Naive thymus-derived CD4-positive, alpha-beta T cell (primary cell): ENCODE results near the gene PPCS. TPM values are rescaled to one million over a fixed set of nuclear protein-coding genes. Genes with fewer than 3 reads are reported as not detected.
A peak's percentile ranks its signal among the peaks of the same experiment; 100 is the strongest.

Source experiments
- ATAC-seq: fragments of 150-1000 bp; cut with Tn5 transposase; 2 replicates; pipeline ENCODE4 v1.10.0; 2021; ENCODE audit warnings: mild to moderate bottlenecking, moderate library complexity
- CTCF ChIA-PET: fragments of 350-600 bp; sonication (Branson Sonifier 250); formaldehyde crosslinking; loops from one replicate; lab custom pipeline; 2021; ENCODE audit warnings: antibody characterized with exemption; lab: Charles Lee
- POLR2A ChIA-PET: fragments of 350-600 bp; sonication (Branson Sonifier 250); formaldehyde crosslinking; loops from one replicate; lab custom pipeline; 2021; ENCODE audit warnings: antibody characterized with exemption, inconsistent platforms; lab: Charles Lee
- DNase-seq, 9 donors: peaks; one replicate each; pipeline versions ENCODE4 v3.0.0 to v3.0.0-alpha.2; 2020 to 2022; ENCODE audit warnings: mixed read lengths in 1 of 9
- H3K27ac ChIP-seq: one replicate; pipeline ENCODE4 v1.7.0; 2013; ENCODE audit warnings: mild to moderate bottlenecking, low read depth, low read length, moderate library complexity
- H3K27me3 ChIP-seq, 2 donors: one replicate each; pipeline ENCODE4 v1.7.0; 2013; ENCODE audit warnings: low read length in 2 of 2, mild to moderate bottlenecking in 2 of 2, moderate library complexity in 2 of 2; ENCODE audit not compliant: control insufficient read depth in 2 of 2, insufficient read depth in 2 of 2
- H3K36me3 ChIP-seq, 3 experiments: 1 replicate in 2 of 3; 2 replicates in 1 of 3; pipeline ENCODE4 v1.7.0; 2013; ENCODE audit warnings: low read length in 3 of 3, mild to moderate bottlenecking in 3 of 3, moderate library complexity in 1 of 3; ENCODE audit not compliant: insufficient read depth in 3 of 3, control insufficient read depth in 2 of 3
- H3K4me1 ChIP-seq, 2 donors: one replicate each; pipeline ENCODE4 v1.7.0; 2013; ENCODE audit warnings: low read length in 2 of 2, mild to moderate bottlenecking in 2 of 2, moderate library complexity in 1 of 2; ENCODE audit not compliant: control insufficient read depth in 2 of 2, insufficient read depth in 2 of 2
- H3K4me3 ChIP-seq: 2 replicates; pipeline ENCODE4 v1.7.0; 2013; ENCODE audit warnings: mild to moderate bottlenecking, low read length
- H3K9me3 ChIP-seq, 3 experiments: 1 replicate in 2 of 3; 2 replicates in 1 of 3; pipeline ENCODE4 v1.7.0; 2013; ENCODE audit warnings: low read length in 3 of 3; ENCODE audit not compliant: control insufficient read depth in 2 of 3
- H3K27ac Mint-ChIP-seq, 9 donors: one replicate each; pipeline ENCODE4 v1.8.0; 2020 to 2022; ENCODE audit warnings: mixed read lengths in 9 of 9, mild to moderate bottlenecking in 8 of 9, moderate library complexity in 5 of 9, inconsistent platforms in 2 of 9
- H3K27me3 Mint-ChIP-seq, 5 donors: one replicate each; pipeline ENCODE4 v1.8.0; 2021 to 2022; ENCODE audit warnings: mixed read lengths in 5 of 5, mild to moderate bottlenecking in 1 of 5
- H3K36me3 Mint-ChIP-seq, 5 donors: one replicate each; pipeline ENCODE4 v1.8.0; 2020 to 2022; ENCODE audit warnings: mixed read lengths in 5 of 5, mild to moderate bottlenecking in 3 of 5, inconsistent platforms in 1 of 5
- H3K4me1 Mint-ChIP-seq, 7 donors: one replicate each; pipeline ENCODE4 v1.8.0; 2020 to 2022; ENCODE audit warnings: mixed read lengths in 7 of 7, mild to moderate bottlenecking in 3 of 7, inconsistent platforms in 1 of 7
- H3K4me3 Mint-ChIP-seq, 10 donors: one replicate each; pipeline ENCODE4 v1.8.0; 2020 to 2022; ENCODE audit warnings: mild to moderate bottlenecking in 10 of 10, mixed read lengths in 10 of 10, moderate library complexity in 6 of 10, inconsistent platforms in 2 of 10
- H3K9me3 Mint-ChIP-seq, 11 donors: one replicate each; pipeline ENCODE4 v1.8.0; 2020 to 2022; ENCODE audit warnings: mixed read lengths in 11 of 11, mild to moderate bottlenecking in 4 of 11, inconsistent platforms in 1 of 11, moderate library complexity in 1 of 11
- intact Hi-C, 2 donors: fragments of 100-400 bp; cut with micrococcal nuclease; formaldehyde crosslinking; loops; one replicate each; pipeline ENCODE4 v1.15.1; 2023
- polyA plus RNA-seq, 2 donors: library from polyadenylated mRNA; unstranded; fragments of 300-500 nt; fragmentation: Illumina TruSeq; gene quantifications; one replicate each; pipeline ENCODE4 v1.2.3, GENCODE V29; 2021
- total RNA-seq, 6 experiments: library from RNA in 5 of 6; stranded (reverse) in 5 of 6; gene quantifications; 1 replicate in 5 of 6; 2 replicates in 1 of 6; pipeline ENCODE4 v1.2.3 and lab custom pipeline; 2021 to 2026

The PPCS gene
- total and polyA plus RNA-seq, 7 experiments from 2014 or later = 45.4 to 146 (median 67.3) TPM

DNA sequence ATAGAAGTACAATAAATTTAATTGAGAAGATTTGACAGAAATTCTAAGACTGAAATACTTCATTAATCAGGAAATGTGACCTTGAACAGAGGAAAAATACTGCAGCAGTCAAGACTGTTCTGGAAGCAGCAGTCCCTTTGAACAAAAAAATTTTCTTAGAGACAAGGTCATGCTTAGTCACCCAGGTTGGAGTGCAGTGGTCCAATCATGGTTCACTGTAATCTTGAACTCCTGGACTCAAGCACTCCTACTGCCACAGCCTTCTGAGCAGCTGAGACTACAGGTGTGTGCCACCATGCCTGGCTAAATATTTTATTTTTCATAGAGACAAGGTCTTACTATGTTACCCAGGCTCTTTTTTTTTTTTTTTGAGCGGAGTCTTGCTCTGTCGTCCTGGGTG lies 4.9 kb downstream of the PPCS start:
- Histone ChIP-seq H3K27me3 (no peaks in the 10 kb centered on the region), H3K4me1 (peaks cover 24 to 30% of the 10 kb centered on the region in 2 donors), H3K36me3 (peaks cover 0 to 10% (median 6%) of the 10 kb centered on the region in 3 experiments), H3K9me3 (no peaks in the 10 kb centered on the region), H3K4me3 (no peak overlapping the region), H3K27ac (peak overlapping the region; percentile 84)
- ATAC-seq = no peak
- ChIA-PET POLR2A (no interaction called here), CTCF (no interaction called here)
- no peaks in the 10 kb centered on the region for H3K9me3 Mint-ChIP-seq
- DNase-seq = no peak
- peaks cover 24 to 69% (median 60%) of the 10 kb centered on the region in 7 donors for H3K4me1 Mint-ChIP-seq
- no peak overlapping the region for H3K4me3 Mint-ChIP-seq
- H3K27ac Mint-ChIP-seq = peak overlapping the region in 5 of 9 donors; percentile 54 to 93 (median 67)
- H3K36me3 Mint-ChIP-seq = peaks cover 11 to 37% (median 24%) of the 10 kb centered on the region in 5 donors
- peaks cover 0 to 16% (median 0%) of the 10 kb centered on the region in 5 donors for H3K27me3 Mint-ChIP-seq
- intact Hi-C loops = loop anchor here in 1 of 2 donors (5.0 kb wide), 3 partner anchors 386 to 1191 kb away; partner anchors contain the start of genes KDM4A, SLC2A1 and ZNF691

DNA sequence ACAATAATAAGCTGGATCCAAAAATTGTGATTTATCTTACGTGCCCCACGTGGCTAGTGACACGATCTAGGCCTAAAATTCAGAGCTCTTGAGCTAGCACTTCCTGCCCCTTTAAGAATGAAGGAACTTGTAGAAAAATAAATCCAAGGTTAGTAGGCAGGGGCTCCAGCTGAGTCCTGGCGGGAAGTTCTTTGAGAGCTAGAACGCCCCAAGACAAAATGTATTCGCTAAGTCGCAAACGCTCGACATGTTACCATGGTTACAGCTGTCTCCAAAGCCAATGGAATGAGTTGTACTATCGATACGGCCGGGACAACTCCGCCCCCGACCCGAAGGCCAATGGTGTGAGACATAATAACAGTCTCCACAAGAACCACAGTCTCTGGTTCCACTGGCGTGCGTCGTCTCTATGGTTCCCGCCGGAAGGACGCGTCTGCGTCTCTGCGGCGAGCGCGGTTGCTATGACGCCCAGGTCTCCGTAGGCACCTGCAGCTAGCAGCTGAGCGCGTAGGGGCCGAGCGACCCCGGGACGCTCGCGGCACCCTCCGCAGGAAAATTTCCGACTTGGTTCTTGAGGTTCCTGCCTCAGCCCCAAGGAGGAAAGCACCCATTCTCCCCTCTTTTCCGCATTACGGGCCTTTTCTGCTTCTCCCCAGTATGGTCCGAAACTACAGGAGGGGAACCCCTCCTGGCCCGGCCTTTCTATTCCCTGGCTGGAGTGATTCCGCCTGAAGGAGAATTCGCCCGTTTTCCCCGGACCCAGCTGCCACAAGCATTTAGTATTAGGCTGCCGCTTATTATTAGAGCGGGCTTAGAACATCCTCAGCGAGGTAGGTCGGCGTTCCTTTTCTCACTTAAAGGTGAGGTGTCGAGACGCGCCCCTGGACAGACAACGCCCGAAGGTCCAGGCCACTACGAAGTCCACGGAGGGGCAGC lies 6.8 kb downstream of the PPCS start, which contains the start of gene CCDC30:
TSS of gene CCDC30 (plus strand) at position 459 of the 936 bp plus-strand sequence. CDS start 17,266 bp downstream, outside the sequence.
- peaks cover 0 to 6% (median 6%) of the 10 kb centered on the region in 3 experiments for H3K36me3 ChIP-seq
- peaks cover 14 to 18% of the 10 kb centered on the region in 2 donors for H3K4me1 ChIP-seq
- Mint-ChIP-seq H3K4me3 (peak within 1 kb of the TSS; percentile 74 to 92 (median 86)), H3K27ac (peak within 1 kb of the TSS; percentile 87 to 98 (median 93)), H3K4me1 (peaks cover 14 to 57% (median 49%) of the 10 kb centered on the region in 7 donors), H3K9me3 (no peaks in the 10 kb centered on the region), H3K36me3 (peaks cover 7 to 34% (median 16%) of the 10 kb centered on the region in 5 donors), H3K27me3 (peaks cover 0 to 20% (median 0%) of the 10 kb centered on the region in 5 donors)
- no peaks in the 10 kb centered on the region for H3K9me3 ChIP-seq
- DNase-seq (peak; percentile 75 to 99 (median 98)), ATAC-seq (peak; percentile 99)
- ChIA-PET CTCF (interaction anchor here (1.0 kb wide), 1 partner anchor 284 kb away, joined by 3 read pairs; no protein-coding TSS in a partner anchor), POLR2A (interaction anchor here (0.6 to 1.7 kb wide), 4 partner anchors 68 to 304 kb away, joined by 3 to 10 read pairs (median 4); partner anchors contain the start of genes C1orf50, P3H1 and YBX1)
- peak within 1 kb of the TSS; percentile 50 for H3K4me3 ChIP-seq
- H3K27me3 ChIP-seq = no peaks in the 10 kb centered on the region
- intact Hi-C loops = loop anchor here (1.0 to 5.0 kb wide), 11 partner anchors 8 to 1189 kb away; partner anchors contain the start of genes PPIH (in 2 of the 2), YBX1 (in 2 of the 2), ZNF691 (in 2 of the 2) and ERMAP (in 1 of the 2)
- H3K27ac ChIP-seq = peak within 1 kb of the TSS; percentile 86

DNA sequence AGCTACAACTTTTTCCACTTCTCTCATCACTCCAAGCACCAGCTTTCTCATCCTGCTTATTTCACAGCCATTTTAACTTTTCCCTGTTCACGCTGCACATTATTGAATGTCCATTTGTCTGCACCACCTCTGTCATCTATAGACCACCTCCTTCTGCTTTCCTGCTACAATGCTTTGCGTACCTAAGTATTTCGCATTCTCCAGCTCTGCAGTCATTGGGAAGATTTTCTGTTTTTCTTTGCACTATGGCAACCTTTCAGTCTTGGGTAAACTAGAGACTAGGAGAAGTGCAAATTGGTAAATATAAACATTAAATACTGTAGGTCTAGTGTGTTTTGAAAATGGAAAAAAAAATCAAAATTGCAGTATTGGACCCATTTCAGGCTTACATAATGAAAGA lies 7.6 kb downstream of the PPCS start:
- Mint-ChIP-seq H3K27ac (peak overlapping the region; percentile 19 to 98 (median 93)), H3K27me3 (peaks cover 0 to 23% (median 0%) of the 10 kb centered on the region in 5 donors), H3K9me3 (no peaks in the 10 kb centered on the region), H3K4me1 (peaks cover 11 to 49% (median 41%) of the 10 kb centered on the region in 7 donors), H3K36me3 (peaks cover 4 to 30% (median 18%) of the 10 kb centered on the region in 5 donors), H3K4me3 (peak overlapping the region; percentile 74 to 92 (median 86))
- Histone ChIP-seq H3K27ac (peak overlapping the region; percentile 86), H3K4me1 (peaks cover 6 to 13% of the 10 kb centered on the region in 2 donors), H3K36me3 (peaks cover 0 to 6% (median 6%) of the 10 kb centered on the region in 3 experiments), H3K27me3 (no peaks in the 10 kb centered on the region), H3K9me3 (no peaks in the 10 kb centered on the region), H3K4me3 (no peak overlapping the region)
- POLR2A ChIA-PET = interaction anchor here (1.7 kb wide), 1 partner anchor 303 kb away, joined by 4 read pairs; the partner anchor contains the start of genes C1orf50 and P3H1
- DNase-seq (no peak), ATAC-seq (no peak)
- intact Hi-C loops = loop anchor here (1.0 to 5.0 kb wide), 11 partner anchors 9 to 1188 kb away; partner anchors contain the start of genes PPIH (in 2 of the 2), YBX1 (in 2 of the 2), ZNF691 (in 2 of the 2) and ERMAP (in 1 of the 2)
- CTCF ChIA-PET = no interaction called here

DNA sequence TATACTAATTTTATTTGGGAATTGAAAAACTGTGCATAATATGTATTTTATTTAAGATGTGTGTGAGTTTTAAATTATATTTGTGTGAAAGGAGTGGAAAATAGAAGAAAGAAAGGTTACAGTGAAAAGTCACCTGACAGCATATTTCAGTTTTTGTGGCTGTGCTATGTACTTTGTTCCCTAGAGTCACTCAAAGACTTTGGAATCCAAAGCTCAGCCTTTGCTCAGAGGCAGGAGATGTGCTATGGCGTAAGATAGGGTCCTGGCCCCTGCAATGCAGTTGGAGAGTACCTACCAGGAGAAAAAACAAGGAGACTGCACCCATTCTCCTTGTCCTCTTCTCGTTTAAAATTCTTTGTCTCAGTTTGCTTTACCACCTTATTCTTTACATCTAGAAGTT lies 9.7 kb downstream of the PPCS start:
- ChIA-PET CTCF (no interaction called here), POLR2A (no interaction called here)

DNA sequence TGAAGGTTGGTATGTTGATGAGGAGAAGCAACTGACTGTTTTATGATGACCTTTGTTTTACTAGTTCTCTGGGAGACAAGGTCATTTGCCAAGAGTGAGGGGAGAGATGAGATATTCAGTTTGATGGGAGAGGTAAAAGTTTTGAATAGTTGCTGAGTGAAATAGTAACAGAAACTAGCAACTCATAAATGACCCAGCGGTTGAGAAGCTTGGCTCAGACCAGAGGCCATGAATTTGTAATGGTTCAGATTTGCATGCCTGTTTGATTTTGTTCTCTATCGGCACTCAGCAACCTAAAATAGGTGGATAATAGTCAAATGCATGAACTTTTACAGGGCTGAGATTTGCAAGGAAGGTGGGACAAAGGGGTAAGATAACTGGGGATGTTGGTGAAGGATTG lies 13.4 kb downstream of the PPCS start:
- no peaks in the 10 kb centered on the region for H3K4me1 ChIP-seq
- H3K36me3 ChIP-seq = no peaks in the 10 kb centered on the region
- no peak overlapping the region for H3K4me3 Mint-ChIP-seq
- ATAC-seq (no peak), DNase-seq (no peak)
- H3K36me3 Mint-ChIP-seq = peaks cover 0 to 31% (median 12%) of the 10 kb centered on the region in 5 donors
- H3K9me3 ChIP-seq = no peaks in the 10 kb centered on the region
- no peaks in the 10 kb centered on the region for H3K9me3 Mint-ChIP-seq
- H3K27ac Mint-ChIP-seq = no peak overlapping the region
- H3K27ac ChIP-seq = no peak overlapping the region
- H3K27me3 Mint-ChIP-seq = peaks cover 0 to 21% (median 0%) of the 10 kb centered on the region in 5 donors
- intact Hi-C loops = no loop called here
- POLR2A ChIA-PET = no interaction called here
- CTCF ChIA-PET = interaction anchor here (0.7 kb wide), 1 partner anchor 295 kb away, joined by 6 read pairs; no protein-coding TSS in a partner anchor
- no peak overlapping the region for H3K4me3 ChIP-seq
- H3K4me1 Mint-ChIP-seq = peaks cover 0 to 2% (median 0%) of the 10 kb centered on the region in 7 donors
- H3K27me3 ChIP-seq = no peaks in the 10 kb centered on the region

More for the DNA sequence above, 9.7 kb downstream of the PPCS start:
- H3K9me3 ChIP-seq = no peaks in the 10 kb centered on the region
- H3K4me3 Mint-ChIP-seq = no peak overlapping the region
- DNase-seq (no peak), ATAC-seq (no peak)
- no peak overlapping the region for H3K27ac Mint-ChIP-seq
- peaks cover 0 to 34% (median 0%) of the 10 kb centered on the region in 5 donors for H3K27me3 Mint-ChIP-seq
- intact Hi-C loops = no loop called here
- peaks cover 5 to 13% of the 10 kb centered on the region in 2 donors for H3K4me1 ChIP-seq
- H3K27me3 ChIP-seq = no peaks in the 10 kb centered on the region
- H3K36me3 ChIP-seq = peaks cover 0 to under 1% (median 0%) of the 10 kb centered on the region in 3 experiments
- H3K9me3 Mint-ChIP-seq = no peaks in the 10 kb centered on the region
- no peak overlapping the region for H3K27ac ChIP-seq
- H3K4me1 Mint-ChIP-seq = peaks cover 10 to 32% (median 24%) of the 10 kb centered on the region in 7 donors
- H3K36me3 Mint-ChIP-seq = peaks cover 0 to 25% (median 13%) of the 10 kb centered on the region in 5 donors
- H3K4me3 ChIP-seq = no peak overlapping the region

DNA sequence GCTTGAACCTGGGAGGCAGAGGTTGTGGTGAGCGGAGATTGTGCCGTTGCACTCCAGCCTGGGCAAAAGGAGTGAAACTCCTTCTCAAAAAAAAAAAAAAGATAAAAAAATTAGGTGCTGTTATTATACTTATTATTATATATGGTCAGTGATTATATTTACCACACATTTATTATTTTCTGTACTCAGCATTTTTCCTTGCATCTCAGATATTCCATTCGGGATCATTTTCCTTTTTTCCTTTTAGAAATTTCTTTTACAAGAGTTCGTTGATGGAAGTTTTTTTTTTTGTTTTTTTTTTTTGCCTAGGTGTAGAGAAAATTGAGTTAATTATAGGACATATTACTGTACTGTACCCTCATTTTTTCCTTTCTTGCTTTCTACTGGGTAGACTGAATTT lies 20.3 kb downstream of the PPCS start:
- Mint-ChIP-seq H3K4me1 (peaks cover 0 to 2% (median 0%) of the 10 kb centered on the region in 7 donors), H3K4me3 (no peak overlapping the region), H3K36me3 (peaks cover 0 to 10% (median 3%) of the 10 kb centered on the region in 5 donors), H3K27ac (no peak overlapping the region), H3K27me3 (no peaks in the 10 kb centered on the region), H3K9me3 (no peaks in the 10 kb centered on the region)
- H3K9me3 ChIP-seq = no peaks in the 10 kb centered on the region
- H3K4me1 ChIP-seq = no peaks in the 10 kb centered on the region
- ATAC-seq = no peak
- no peak overlapping the region for H3K27ac ChIP-seq
- DNase-seq = no peak
- H3K4me3 ChIP-seq = no peak overlapping the region
- no peaks in the 10 kb centered on the region for H3K27me3 ChIP-seq
- CTCF ChIA-PET = no interaction called here
- POLR2A ChIA-PET = no interaction called here
- no peaks in the 10 kb centered on the region for H3K36me3 ChIP-seq
- intact Hi-C loops = no loop called here
